Prostate gland (tissue), 2 donors: ENCODE results near the gene CYS1.
"Not testable (repeated sequence)": the region's sequence is repeated elsewhere in the genome, so short reads cannot be mapped to it uniquely, and the experiment has no call there.

Source experiments
- POLR2A ChIP-seq: fragments of 450-650 bp; IDR thresholded peaks from one replicate; pipeline ENCODE4 v1.6.1; 2016; ENCODE audit warnings: antibody characterized with exemption, mild to moderate bottlenecking
- TF ChIP-seq, protein P1 (sequence below), 4 experiments: fragments of 200-600 bp in 2 of 4; fragments of 450-650 bp in 2 of 4; sonication (generic) in 2 of 4; IDR thresholded peaks; 1 replicate in 3 of 4; 2 replicates in 1 of 4; pipeline ENCODE4 v1.5.1; 2016 to 2019; ENCODE audit warnings: antibody characterized with exemption in 4 of 4, mild to moderate bottlenecking in 2 of 4, moderate library complexity in 2 of 4

DNA sequence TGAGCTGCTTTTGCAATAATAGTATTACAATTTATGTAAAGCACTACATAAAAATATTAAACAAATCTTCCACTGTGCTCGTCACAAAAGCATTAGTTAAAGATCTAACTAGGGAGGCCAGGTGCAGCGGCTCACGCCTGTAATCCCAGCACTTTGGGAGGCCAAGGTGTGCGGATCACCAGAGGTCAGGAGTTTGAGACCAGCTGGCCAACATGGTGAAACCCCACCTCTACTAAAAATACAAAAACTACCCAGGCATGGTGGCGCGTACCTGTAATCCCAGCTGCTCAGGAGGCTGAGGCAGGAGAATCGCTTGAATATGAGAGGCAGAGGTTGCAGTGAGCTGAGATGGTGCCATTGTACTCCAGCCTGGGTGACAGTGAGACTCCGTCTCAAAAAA lies 49.4 kb downstream of the CYS1 start:
- TF ChIP-seq, protein P1, sequence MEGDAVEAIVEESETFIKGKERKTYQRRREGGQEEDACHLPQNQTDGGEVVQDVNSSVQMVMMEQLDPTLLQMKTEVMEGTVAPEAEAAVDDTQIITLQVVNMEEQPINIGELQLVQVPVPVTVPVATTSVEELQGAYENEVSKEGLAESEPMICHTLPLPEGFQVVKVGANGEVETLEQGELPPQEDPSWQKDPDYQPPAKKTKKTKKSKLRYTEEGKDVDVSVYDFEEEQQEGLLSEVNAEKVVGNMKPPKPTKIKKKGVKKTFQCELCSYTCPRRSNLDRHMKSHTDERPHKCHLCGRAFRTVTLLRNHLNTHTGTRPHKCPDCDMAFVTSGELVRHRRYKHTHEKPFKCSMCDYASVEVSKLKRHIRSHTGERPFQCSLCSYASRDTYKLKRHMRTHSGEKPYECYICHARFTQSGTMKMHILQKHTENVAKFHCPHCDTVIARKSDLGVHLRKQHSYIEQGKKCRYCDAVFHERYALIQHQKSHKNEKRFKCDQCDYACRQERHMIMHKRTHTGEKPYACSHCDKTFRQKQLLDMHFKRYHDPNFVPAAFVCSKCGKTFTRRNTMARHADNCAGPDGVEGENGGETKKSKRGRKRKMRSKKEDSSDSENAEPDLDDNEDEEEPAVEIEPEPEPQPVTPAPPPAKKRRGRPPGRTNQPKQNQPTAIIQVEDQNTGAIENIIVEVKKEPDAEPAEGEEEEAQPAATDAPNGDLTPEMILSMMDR (IDR thresholded peaks at IDR 0.05): not testable (repeated sequence)
- not testable (repeated sequence) for TF ChIP-seq POLR2A
